LNCAP (cell line): ENCODE measurements around the gene CKS1B.

Experiments used
- TF ChIP-seq, protein P1 (sequence below): fragments of 450-650 bp; IDR thresholded peaks from 2 replicates; pipeline ENCODE4 v1.5.1; 2017; ENCODE audit warnings: mild to moderate bottlenecking

Gene CKS1B

GRCh38 chr1:155016231-155016831, 41.9 kb downstream of the CKS1B start:
- TF ChIP-seq, protein P1, sequence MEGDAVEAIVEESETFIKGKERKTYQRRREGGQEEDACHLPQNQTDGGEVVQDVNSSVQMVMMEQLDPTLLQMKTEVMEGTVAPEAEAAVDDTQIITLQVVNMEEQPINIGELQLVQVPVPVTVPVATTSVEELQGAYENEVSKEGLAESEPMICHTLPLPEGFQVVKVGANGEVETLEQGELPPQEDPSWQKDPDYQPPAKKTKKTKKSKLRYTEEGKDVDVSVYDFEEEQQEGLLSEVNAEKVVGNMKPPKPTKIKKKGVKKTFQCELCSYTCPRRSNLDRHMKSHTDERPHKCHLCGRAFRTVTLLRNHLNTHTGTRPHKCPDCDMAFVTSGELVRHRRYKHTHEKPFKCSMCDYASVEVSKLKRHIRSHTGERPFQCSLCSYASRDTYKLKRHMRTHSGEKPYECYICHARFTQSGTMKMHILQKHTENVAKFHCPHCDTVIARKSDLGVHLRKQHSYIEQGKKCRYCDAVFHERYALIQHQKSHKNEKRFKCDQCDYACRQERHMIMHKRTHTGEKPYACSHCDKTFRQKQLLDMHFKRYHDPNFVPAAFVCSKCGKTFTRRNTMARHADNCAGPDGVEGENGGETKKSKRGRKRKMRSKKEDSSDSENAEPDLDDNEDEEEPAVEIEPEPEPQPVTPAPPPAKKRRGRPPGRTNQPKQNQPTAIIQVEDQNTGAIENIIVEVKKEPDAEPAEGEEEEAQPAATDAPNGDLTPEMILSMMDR, result no peak

- TF ChIP-seq, protein P1, result no peak; the same call in 1 of the 2 replicates
Measured at GRCh38 chr1:155017041-155017945, 42.8 kb downstream of the CKS1B start.

DNA sequence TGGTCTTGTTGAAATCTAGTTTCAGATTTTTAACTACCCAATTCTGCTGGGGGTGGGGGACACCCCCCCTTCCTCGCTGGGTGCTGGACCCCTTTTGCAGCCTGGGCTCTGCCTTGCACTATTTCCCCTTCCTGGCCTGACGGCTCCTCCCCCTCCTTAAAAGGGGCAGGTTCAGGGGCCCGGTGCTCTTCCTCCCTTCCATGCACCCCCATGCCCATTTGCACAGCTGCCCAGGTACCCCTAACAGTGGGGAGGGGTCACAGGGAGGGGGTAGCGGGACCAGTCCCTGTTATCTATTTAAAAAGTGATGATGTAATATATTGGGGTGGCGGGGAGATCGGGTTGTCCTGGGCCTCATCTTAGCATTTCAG, 43.5 kb downstream of the CKS1B start:
- TF ChIP-seq, protein P1, result no peak

DNA sequence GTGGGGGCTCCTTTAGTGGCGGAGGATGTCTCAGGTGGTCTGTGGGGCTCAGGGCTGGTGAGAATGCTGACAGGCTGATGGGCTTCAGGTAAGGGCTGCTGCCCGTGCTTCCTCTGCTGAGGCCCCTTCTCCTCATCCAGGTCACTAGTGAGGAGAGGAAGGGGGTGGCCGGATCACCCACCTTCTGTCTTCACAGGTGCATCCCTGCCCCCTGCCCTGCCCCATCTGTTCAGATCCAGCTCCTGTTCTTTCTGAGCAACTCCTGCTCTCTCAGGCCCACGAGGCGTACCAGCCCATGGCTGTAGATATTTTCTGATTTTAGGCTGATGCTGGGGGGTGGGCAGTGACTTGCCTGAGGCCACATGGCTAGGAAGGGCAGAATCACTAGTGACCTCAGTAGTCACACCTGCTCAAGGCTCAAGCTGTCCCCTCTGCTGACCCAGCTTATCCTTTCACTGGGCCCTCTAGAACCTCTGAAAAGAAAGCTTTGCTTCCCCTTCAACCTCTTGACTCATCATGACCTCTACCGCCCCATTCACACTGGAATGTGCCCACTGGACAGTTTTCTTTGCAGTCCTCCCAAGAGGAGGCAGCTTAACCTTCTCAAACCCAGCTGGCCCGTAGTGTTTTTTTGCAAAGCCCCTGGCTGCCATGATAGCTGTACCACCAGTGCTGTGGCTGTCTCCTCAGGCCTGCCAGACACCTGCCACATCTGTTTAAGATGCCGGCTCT, 44.3 kb downstream of the CKS1B start:
- TF ChIP-seq, protein P1, result no peak

- TF ChIP-seq, protein P1, result no peak
Measured at GRCh38 chr1:155019377-155020245, 45.1 kb downstream of the CKS1B start.

- TF ChIP-seq, protein P1, result no peak
Measured at GRCh38 chr1:155022136-155022926, 47.9 kb downstream of the CKS1B start.
